ENCODE data around the gene SLC23A2. TPM values are rescaled to one million over a fixed set of nuclear protein-coding genes. Genes with fewer than 3 reads are reported as not detected.

The SLC23A2 gene
- total RNA-seq, 4 donors from 2014 or later = 3.6 to 15.1 (median 11.1) TPM

DNA sequence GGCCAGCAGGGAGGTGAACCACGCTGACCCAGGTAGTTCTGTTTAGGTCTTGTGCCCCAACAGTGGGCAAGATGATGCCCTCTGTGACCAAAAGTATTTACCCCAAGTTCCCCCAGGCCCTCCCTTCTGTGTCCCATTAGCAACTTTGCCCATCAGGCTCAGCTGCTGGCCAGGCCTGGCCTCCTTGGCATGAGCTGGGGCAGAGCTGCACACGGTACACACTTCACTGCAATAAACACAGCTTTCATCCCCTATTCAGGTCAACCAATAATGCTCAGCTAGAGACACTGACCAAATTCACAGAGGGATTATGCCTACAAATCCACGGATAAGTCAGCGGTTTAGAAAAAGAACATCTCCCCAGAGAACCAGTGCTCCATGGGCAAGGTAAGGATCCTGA, 103.7 kb downstream of the SLC23A2 start:
- WGBS, 2 donors = 100% methylated on average over 1 of the region's 4 CpGs
- Histone ChIP-seq H3K27ac (peak overlapping the region in 3 of 4 donors; percentile 63 to 70 (median 69)), H3K36me3 (peaks cover 0 to 32% (median 0%) of the 10 kb centered on the region in 3 donors), H3K9me3 (no peaks in the 10 kb centered on the region), H3K4me3 (no peak overlapping the region), H3K4me1 (peaks cover 14 to 49% (median 16%) of the 10 kb centered on the region in 3 donors), H3K27me3 (no peaks in the 10 kb centered on the region)
- intact Hi-C loops (cut with DNase I) = no loop called here
- TF ChIP-seq POLR2A (IDR thresholded peaks at IDR 0.05) = no peak
- TF ChIP-seq, protein P1, sequence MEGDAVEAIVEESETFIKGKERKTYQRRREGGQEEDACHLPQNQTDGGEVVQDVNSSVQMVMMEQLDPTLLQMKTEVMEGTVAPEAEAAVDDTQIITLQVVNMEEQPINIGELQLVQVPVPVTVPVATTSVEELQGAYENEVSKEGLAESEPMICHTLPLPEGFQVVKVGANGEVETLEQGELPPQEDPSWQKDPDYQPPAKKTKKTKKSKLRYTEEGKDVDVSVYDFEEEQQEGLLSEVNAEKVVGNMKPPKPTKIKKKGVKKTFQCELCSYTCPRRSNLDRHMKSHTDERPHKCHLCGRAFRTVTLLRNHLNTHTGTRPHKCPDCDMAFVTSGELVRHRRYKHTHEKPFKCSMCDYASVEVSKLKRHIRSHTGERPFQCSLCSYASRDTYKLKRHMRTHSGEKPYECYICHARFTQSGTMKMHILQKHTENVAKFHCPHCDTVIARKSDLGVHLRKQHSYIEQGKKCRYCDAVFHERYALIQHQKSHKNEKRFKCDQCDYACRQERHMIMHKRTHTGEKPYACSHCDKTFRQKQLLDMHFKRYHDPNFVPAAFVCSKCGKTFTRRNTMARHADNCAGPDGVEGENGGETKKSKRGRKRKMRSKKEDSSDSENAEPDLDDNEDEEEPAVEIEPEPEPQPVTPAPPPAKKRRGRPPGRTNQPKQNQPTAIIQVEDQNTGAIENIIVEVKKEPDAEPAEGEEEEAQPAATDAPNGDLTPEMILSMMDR (IDR thresholded peaks at IDR 0.05) = no peak
- DNase-seq = no peak

DNA sequence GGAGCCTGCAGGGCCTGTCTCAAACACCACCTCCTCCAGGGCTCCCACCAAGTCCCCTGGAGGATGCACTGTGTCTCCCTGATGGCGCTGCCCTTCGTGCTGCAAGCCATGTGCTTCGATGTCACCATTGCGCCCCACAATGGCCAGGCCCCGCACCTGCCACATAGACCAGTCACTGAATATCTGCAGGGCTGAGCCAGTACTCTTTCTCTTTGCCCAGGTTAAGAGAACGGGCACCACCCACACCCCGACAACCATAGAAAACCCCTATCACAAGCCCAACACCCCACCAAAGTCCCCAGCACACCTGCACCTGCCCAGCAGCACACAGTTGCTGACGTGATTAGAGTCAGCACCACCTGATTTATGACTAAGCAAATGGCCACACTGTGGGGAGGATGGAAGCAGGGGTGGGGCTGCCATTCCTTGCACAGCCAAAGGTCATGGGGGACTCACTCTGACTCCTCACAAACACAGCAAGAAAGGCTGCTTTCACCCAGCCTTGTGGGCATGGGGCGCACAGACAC, 104.3 kb downstream of the SLC23A2 start:
- no peak for DNase-seq
- H3K27me3 ChIP-seq = no peaks in the 10 kb centered on the region
- TF ChIP-seq POLR2A (IDR thresholded peaks at IDR 0.05) = no peak
- TF ChIP-seq, protein P1 (IDR thresholded peaks at IDR 0.05) = no peak
- peak overlapping the region in 2 of 4 donors; percentile 69 to 70 for H3K27ac ChIP-seq
- no peak overlapping the region for H3K4me3 ChIP-seq
- WGBS, 2 donors = 75 to 100% methylated on average over 1 to 4 of the region's 9 CpGs
- intact Hi-C loops (cut with DNase I) = no loop called here
- peaks cover 0 to 26% (median 0%) of the 10 kb centered on the region in 3 donors for H3K36me3 ChIP-seq
- no peaks in the 10 kb centered on the region for H3K9me3 ChIP-seq
- peaks cover 14 to 49% (median 16%) of the 10 kb centered on the region in 3 donors for H3K4me1 ChIP-seq

DNA sequence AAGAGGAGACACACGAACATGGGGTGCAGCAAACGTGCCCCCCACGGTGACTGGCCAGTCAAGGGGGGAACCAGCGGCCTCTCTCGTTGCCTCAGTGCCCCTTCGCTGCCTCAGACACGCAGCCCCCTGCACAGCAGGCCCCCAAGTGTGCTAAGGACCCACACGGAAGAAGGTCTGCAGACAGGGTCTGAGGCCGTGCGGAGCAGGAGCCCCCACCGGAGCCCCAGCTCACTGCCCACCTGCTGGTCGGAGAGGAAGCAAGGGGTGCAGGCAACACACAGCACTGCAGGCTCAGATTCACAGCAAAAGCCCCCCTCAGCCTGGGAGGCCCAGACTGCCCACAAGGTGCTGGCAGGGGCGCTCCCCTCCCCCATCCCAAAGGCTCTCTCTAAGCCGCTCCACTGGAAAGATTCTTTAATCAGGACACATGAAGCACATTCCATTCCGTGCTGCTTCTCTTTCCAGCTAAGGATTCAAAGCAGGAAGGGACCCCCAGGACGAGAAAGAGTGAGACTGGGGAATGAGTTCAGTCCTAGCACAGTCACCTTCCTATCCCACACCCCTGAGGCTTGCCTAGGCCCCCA, 105.1 kb downstream of the SLC23A2 start:
- no peak for TF ChIP-seq POLR2A (IDR thresholded peaks at IDR 0.05)
- TF ChIP-seq, protein P1 (IDR thresholded peaks at IDR 0.05) = no peak
- intact Hi-C loops (cut with DNase I) = no loop called here
- no peak for DNase-seq
- Histone ChIP-seq H3K36me3 (peaks cover 0 to 18% (median 0%) of the 10 kb centered on the region in 3 donors), H3K4me3 (no peak overlapping the region), H3K27me3 (no peaks in the 10 kb centered on the region), H3K4me1 (peaks cover 14 to 47% (median 16%) of the 10 kb centered on the region in 3 donors), H3K27ac (no peak overlapping the region), H3K9me3 (no peaks in the 10 kb centered on the region)
- 86 to 87% methylated on average over 7 to 9 of the region's 16 CpGs for WGBS, 2 donors

DNA sequence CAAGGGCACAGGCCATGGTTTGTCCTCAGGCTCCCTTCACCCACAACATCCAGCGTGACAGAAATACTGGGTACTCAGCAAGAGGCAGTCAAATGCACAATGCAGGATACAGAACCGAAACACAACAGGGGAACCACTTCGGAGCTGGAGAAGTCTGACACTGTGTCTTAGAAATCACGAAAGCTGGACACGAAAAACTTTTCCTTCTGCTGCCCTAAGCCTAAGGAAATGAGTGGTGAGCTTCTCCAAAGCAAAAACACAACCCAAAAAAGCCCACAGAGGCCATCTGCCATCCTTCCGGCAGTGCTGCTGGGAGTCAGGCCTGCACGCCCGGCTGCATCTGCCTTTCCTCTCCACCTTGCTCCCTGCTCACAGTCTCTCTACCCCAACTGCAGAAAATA, 106.3 kb downstream of the SLC23A2 start:
- Histone ChIP-seq H3K4me1 (peaks cover 14 to 34% (median 15%) of the 10 kb centered on the region in 3 donors), H3K9me3 (no peaks in the 10 kb centered on the region), H3K27me3 (no peaks in the 10 kb centered on the region), H3K36me3 (peaks cover 0 to 27% (median 0%) of the 10 kb centered on the region in 3 donors), H3K4me3 (no peak overlapping the region), H3K27ac (no peak overlapping the region)
- intact Hi-C loops (cut with DNase I) = no loop called here
- DNase-seq = no peak
- WGBS, 2 donors = 81 to 88% methylated on average over 7 to 8 of the region's 8 CpGs
- TF ChIP-seq POLR2A (IDR thresholded peaks at IDR 0.05) = no peak
- TF ChIP-seq, protein P1 (IDR thresholded peaks at IDR 0.05) = no peak

DNA sequence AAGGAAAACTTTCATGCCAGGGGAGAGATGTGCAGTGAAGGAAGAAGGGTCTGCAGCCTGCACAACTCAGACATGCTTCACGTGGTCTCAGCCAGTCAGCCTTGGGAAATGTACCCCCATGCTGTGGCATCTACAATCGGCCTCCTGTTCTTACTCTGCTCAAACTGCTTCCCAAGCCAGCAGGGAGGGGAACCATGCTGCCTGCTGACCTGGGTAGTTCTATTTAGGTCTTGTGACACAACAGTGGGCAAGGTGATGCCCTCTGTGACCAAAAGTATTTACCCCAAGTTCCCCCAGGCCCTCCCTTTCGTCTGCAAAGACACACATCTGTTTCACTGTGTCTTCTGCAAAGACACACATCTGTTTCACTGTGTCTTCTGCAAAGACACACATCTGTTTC, 106.9 kb downstream of the SLC23A2 start:
- DNase-seq = no peak
- peaks cover 11 to 29% (median 14%) of the 10 kb centered on the region in 3 donors for H3K4me1 ChIP-seq
- 87 to 90% methylated on average over 3 of the region's 3 CpGs for WGBS, 2 donors
- TF ChIP-seq, protein P1 (IDR thresholded peaks at IDR 0.05) = no peak
- no peak for TF ChIP-seq POLR2A (IDR thresholded peaks at IDR 0.05)
- H3K4me3 ChIP-seq = no peak overlapping the region
- no peaks in the 10 kb centered on the region for H3K9me3 ChIP-seq
- peaks cover 0 to 32% (median 0%) of the 10 kb centered on the region in 3 donors for H3K36me3 ChIP-seq
- H3K27ac ChIP-seq = no peak overlapping the region
- no peaks in the 10 kb centered on the region for H3K27me3 ChIP-seq
- intact Hi-C loops (cut with DNase I) = no loop called here
